K562 (cell line): ENCODE results near the gene TMC4. TPM values are rescaled to one million over a fixed set of nuclear protein-coding genes. Genes with fewer than 3 reads are reported as not detected.
A peak's percentile ranks its signal among the peaks of the same experiment; 100 is the strongest.

Experiments
- BACH1 ChIP-seq: fragments of 200-800 bp; sonication (Bioruptor generic); IDR thresholded peaks from 2 replicates; pipeline ENCODE4 v1.6.1; 2016; ENCODE audit warnings: missing genetic modification characterization, missing compliant biosample characterization
- FOXA1 ChIP-seq: fragments of 450-650 bp; IDR thresholded peaks from 2 replicates; pipeline ENCODE4 v1.6.1; 2016; ENCODE audit warnings: mild to moderate bottlenecking, borderline replicate concordance
- HDAC8 ChIP-seq: fragments of 450-650 bp; IDR thresholded peaks from 2 replicates; pipeline ENCODE4 v1.6.1; 2016; ENCODE audit warnings: mild to moderate bottlenecking, missing genetic modification characterization, moderate library complexity, missing compliant biosample characterization
- LCOR ChIP-seq: sonication (generic); formaldehyde crosslinking; IDR thresholded peaks from 2 replicates; pipeline ENCODE4 v1.8.0; 2022; ENCODE audit warnings: mild to moderate bottlenecking, missing genetic modification reagents
- MYC ChIP-seq, 2 experiments: fragments of 250-450 bp in 1 of 2; sonication (Bioruptor Pico) in 1 of 2; IDR thresholded peaks; 2 replicates each; pipeline versions ENCODE4 v1.5.1 to v1.6.1; 2012 to 2021; ENCODE audit warnings: low read depth in 2 of 2, borderline replicate concordance in 1 of 2, improper control_type of control experiment in 1 of 2, low read length in 1 of 2, mild to moderate bottlenecking in 1 of 2, moderate library complexity in 1 of 2
- PHF8 ChIP-seq: fragments of 200-600 bp; sonication (generic); IDR thresholded peaks from 2 replicates; pipeline ENCODE4 v1.6.1; 2012; ENCODE audit warnings: mixed run types, mild to moderate bottlenecking, inconsistent platforms, low read length, moderate library complexity, borderline replicate concordance
- PYGO2 ChIP-seq: fragments of 450-650 bp; IDR thresholded peaks from 2 replicates; pipeline ENCODE4 v1.6.1; 2016; ENCODE audit warnings: mild to moderate bottlenecking, missing genetic modification characterization, moderate library complexity, missing compliant biosample characterization
- SLC30A9 ChIP-seq: fragments of 250-450 bp; sonication (Bioruptor Pico); IDR thresholded peaks from 2 replicates; pipeline ENCODE4 v1.8.0; 2022; ENCODE audit warnings: mild to moderate bottlenecking, moderate library complexity
- SUPT5H ChIP-seq: fragments of 450-650 bp; IDR thresholded peaks from 2 replicates; pipeline ENCODE4 v1.6.1; 2016
- TARDBP ChIP-seq: fragments of 450-650 bp; IDR thresholded peaks from 2 replicates; pipeline ENCODE4 v1.6.1; 2016
- ZNF445 ChIP-seq: fragments of 250-450 bp; sonication (Bioruptor Pico); IDR thresholded peaks from 2 replicates; pipeline ENCODE4 v1.4.0; 2020; ENCODE audit warnings: low read depth, mild to moderate bottlenecking, moderate library complexity
- ZNF507 ChIP-seq: conservative IDR thresholded peaks from 2 replicates; pipeline ENCODE4 v1.6.1; 2017; ENCODE audit warnings: missing genetic modification characterization, missing compliant biosample characterization
- polyA plus RNA-seq, 8 experiments: library from polyadenylated mRNA; depleted of rRNA in 4 of 8; stranded (reverse) in 5 of 8; unstranded in 3 of 8; fragments of >200 nt; fragmentation: Nextera tagmentation in 2 of 8; fragmentation: Illumina TruSeq in 1 of 8; extraction: Ambion mirVana in 2 of 8; extraction: Trizol in 1 of 8; gene quantifications; 2 replicates each; pipeline versions ENCODE4 v1.2.1 to v1.2.3, GENCODE V29; 2011 to 2014; ENCODE audit warnings: inconsistent platforms in 1 of 8, missing spikeins in 1 of 8
- total RNA-seq, 7 experiments: library from RNA; depleted of rRNA in 6 of 7; stranded (reverse); fragments of >200 nt in 6 of 7; fragmentation: Illumina TruSeq in 2 of 7; extraction: Trizol in 2 of 7; gene quantifications; 2 replicates each; pipeline versions ENCODE4 v1.2.1 to v1.2.3, GENCODE V29; 2011 to 2021; ENCODE audit warnings: low replicate concordance in 1 of 7
- TF ChIP-seq, protein P1 (sequence below), 2 experiments: fragments of 450-650 bp in 1 of 2; sonication (generic) in 1 of 2; formaldehyde crosslinking in 1 of 2; IDR thresholded peaks; 2 replicates each; pipeline versions ENCODE4 v1.7.1 to v1.9.0; 2016 to 2022; ENCODE audit warnings: inconsistent platforms in 1 of 2, mild to moderate bottlenecking in 1 of 2, missing genetic modification reagents in 1 of 2
- TF ChIP-seq, protein P2 (sequence below): fragments of 450-650 bp; IDR thresholded peaks from 2 replicates; pipeline ENCODE4 v1.6.1; 2016; ENCODE audit warnings: borderline replicate concordance
- TF ChIP-seq, protein P3 (sequence below): fragments of 450-650 bp; IDR thresholded peaks from 2 replicates; pipeline ENCODE4 v1.6.1; 2016

The TMC4 gene
- total and polyA plus RNA-seq, 9 of the 15 experiments (the other 6 are each of a cell fraction or from before 2014, with no cell fraction given), result 0.12 to 0.79 (median 0.36) TPM; not detected in 2

DNA sequence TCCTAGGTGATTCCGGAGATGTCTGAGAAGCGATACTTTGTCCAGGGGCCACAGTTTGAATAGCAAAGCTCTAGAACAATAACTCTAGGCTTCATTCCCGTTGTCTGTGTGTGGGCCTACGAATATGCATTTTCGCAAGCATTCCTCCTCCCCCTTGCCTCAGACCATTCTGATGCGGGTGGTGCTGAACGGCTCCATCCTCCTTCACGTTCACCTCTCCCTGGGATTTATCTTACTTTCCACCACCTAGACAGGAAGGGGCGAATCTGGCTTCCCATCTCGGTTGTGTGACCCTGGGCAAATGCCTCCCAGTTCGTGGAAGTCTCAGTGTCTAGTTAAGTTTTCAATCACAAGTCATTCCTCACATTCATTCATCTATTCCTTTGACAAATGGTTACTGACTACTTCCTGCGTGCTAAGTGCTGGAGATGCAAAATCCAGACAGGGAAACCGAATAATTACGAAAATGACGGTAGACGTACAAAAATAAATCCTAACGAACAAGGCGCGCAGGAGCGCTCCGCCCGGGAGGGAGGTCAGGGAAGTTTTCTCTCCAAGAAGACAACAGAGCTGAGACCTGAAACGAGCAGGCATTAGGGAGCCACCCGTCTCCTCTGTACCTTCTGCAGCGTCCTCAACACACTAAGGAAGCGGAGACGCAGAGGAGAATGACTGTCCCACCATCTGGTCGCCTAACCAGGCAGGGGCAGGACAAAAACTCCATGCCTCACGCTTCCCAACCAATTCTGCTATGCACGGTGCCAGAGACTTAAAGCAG is 36.7 kb downstream of the TMC4 start (continued):
- TF ChIP-seq, protein P1, sequence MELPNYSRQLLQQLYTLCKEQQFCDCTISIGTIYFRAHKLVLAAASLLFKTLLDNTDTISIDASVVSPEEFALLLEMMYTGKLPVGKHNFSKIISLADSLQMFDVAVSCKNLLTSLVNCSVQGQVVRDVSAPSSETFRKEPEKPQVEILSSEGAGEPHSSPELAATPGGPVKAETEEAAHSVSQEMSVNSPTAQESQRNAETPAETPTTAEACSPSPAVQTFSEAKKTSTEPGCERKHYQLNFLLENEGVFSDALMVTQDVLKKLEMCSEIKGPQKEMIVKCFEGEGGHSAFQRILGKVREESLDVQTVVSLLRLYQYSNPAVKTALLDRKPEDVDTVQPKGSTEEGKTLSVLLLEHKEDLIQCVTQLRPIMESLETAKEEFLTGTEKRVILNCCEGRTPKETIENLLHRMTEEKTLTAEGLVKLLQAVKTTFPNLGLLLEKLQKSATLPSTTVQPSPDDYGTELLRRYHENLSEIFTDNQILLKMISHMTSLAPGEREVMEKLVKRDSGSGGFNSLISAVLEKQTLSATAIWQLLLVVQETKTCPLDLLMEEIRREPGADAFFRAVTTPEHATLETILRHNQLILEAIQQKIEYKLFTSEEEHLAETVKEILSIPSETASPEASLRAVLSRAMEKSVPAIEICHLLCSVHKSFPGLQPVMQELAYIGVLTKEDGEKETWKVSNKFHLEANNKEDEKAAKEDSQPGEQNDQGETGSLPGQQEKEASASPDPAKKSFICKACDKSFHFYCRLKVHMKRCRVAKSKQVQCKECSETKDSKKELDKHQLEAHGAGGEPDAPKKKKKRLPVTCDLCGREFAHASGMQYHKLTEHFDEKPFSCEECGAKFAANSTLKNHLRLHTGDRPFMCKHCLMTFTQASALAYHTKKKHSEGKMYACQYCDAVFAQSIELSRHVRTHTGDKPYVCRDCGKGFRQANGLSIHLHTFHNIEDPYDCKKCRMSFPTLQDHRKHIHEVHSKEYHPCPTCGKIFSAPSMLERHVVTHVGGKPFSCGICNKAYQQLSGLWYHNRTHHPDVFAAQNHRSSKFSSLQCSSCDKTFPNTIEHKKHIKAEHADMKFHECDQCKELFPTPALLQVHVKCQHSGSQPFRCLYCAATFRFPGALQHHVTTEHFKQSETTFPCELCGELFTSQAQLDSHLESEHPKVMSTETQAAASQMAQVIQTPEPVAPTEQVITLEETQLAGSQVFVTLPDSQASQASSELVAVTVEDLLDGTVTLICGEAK (IDR thresholded peaks at IDR 0.05), result 0 out of 2 replicates have a peak, but pooled peaks have one; percentile 28
- TF ChIP-seq, protein P1 (CRISPR knock-in tag; IDR thresholded peaks at IDR 0.05), result no peak
- no peak for TF ChIP-seq FOXA1
- no peak for TF ChIP-seq HDAC8 (tag)
- TF ChIP-seq ZNF507 (tag), result no peak
- no peak for TF ChIP-seq SLC30A9 (CRISPR knock-in tag)
- TF ChIP-seq MYC (IDR thresholded peaks at IDR 0.05; ENCODE audit: low read depth, low read length), result no peak
- no peak for TF ChIP-seq MYC (CRISPR knock-in tag; IDR thresholded peaks at IDR 0.05; ENCODE audit: borderline replicate concordance, low read depth)
- no peak for TF ChIP-seq LCOR
- TF ChIP-seq, protein P2, sequence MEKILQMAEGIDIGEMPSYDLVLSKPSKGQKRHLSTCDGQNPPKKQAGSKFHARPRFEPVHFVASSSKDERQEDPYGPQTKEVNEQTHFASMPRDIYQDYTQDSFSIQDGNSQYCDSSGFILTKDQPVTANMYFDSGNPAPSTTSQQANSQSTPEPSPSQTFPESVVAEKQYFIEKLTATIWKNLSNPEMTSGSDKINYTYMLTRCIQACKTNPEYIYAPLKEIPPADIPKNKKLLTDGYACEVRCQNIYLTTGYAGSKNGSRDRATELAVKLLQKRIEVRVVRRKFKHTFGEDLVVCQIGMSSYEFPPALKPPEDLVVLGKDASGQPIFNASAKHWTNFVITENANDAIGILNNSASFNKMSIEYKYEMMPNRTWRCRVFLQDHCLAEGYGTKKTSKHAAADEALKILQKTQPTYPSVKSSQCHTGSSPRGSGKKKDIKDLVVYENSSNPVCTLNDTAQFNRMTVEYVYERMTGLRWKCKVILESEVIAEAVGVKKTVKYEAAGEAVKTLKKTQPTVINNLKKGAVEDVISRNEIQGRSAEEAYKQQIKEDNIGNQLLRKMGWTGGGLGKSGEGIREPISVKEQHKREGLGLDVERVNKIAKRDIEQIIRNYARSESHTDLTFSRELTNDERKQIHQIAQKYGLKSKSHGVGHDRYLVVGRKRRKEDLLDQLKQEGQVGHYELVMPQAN, result peak; percentile 70
- TF ChIP-seq BACH1 (tag), result no peak
- no peak for TF ChIP-seq PYGO2 (tag)
- TF ChIP-seq ZNF445 (CRISPR knock-in tag), result no peak
- TF ChIP-seq, protein P3, sequence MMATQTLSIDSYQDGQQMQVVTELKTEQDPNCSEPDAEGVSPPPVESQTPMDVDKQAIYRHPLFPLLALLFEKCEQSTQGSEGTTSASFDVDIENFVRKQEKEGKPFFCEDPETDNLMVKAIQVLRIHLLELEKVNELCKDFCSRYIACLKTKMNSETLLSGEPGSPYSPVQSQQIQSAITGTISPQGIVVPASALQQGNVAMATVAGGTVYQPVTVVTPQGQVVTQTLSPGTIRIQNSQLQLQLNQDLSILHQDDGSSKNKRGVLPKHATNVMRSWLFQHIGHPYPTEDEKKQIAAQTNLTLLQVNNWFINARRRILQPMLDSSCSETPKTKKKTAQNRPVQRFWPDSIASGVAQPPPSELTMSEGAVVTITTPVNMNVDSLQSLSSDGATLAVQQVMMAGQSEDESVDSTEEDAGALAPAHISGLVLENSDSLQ, result no peak
- no peak for TF ChIP-seq PHF8
- TF ChIP-seq TARDBP, result no peak
- TF ChIP-seq SUPT5H, result no peak
